ENCODE measurements around the gene TAF1B. TPM values are rescaled to one million over a fixed set of nuclear protein-coding genes. Genes with fewer than 3 reads are reported as not detected.

The TAF1B gene
- total and polyA plus RNA-seq, 10 of the 15 experiments (the other 5 are each of a cell fraction or from before 2014, with no cell fraction given), result 8.1 to 18.3 (median 12.4) TPM

GRCh38 chr2:9802576-9802993 lies 40.7 kb upstream of the TAF1B start:
- POLR2A ChIA-PET, result no interaction called here
- intact Hi-C loops (cut with micrococcal nuclease; ENCODE audit: unreplicated experiment), result no loop called here
- 38% methylated on average over 8 of the region's 8 CpGs for WGBS (ENCODE audit: insufficient coverage, insufficient replicate concordance, low lambda C conversion rate, missing lambda C conversion rate)
- H3K4me1 ChIP-seq (ENCODE audit: control insufficient read depth, insufficient read depth, low read length), result peaks cover 11% of the 10 kb centered on the region
- RAD21 ChIA-PET (ENCODE audit: unreplicated experiment), result interaction anchor here (1.1 to 3.8 kb wide), 2 partner anchors 11 to 112 kb away, joined by 3 to 23 read pairs; no protein-coding TSS in a partner anchor
- no TSS peak for BruUV-seq (replicated peaks)
- FAIRE-seq (no peak), DNase-seq (ENCODE audit: low read depth, low spot score) (no peak), ATAC-seq (no peak)
- SMC1A ChIA-PET (ENCODE audit: uncharacterized antibody, unreplicated experiment), result interaction anchor here (7.0 kb wide), 1 partner anchor 12 kb away, joined by 39 read pairs; no protein-coding TSS in a partner anchor
- H2AFZ ChIP-seq (ENCODE audit: control insufficient read depth, low read depth, low read length), result no peak overlapping the region
- no peak overlapping the region for H3K4me2 ChIP-seq (ENCODE audit: control insufficient read depth, insufficient read depth)
- no peaks in the 10 kb centered on the region; a peak in 3 of 4 replicates for H3K27me3 ChIP-seq (replicated peaks in 1 of 2; ENCODE audit: control insufficient read depth in 2 of 2, insufficient read depth in 2 of 2, low read length in 1 of 2)
- TF ChIP-seq FOS (IDR thresholded peaks at IDR 0.05; ENCODE audit: borderline replicate concordance, extremely low read depth, insufficient read length) (no peak), NR2C1 (IDR thresholded peaks at IDR 0.05) (no peak), CBX3 (IDR thresholded peaks at IDR 0.05; ENCODE audit: borderline replicate concordance, low read depth) (no peak), HDAC2 (IDR thresholded peaks at IDR 0.05) (no peak), CHD2 (IDR thresholded peaks at IDR 0.05; ENCODE audit: borderline replicate concordance, low read depth, low read length) (no peak), NFYB (IDR thresholded peaks at IDR 0.05; ENCODE audit: insufficient read depth, low read depth, low read length) (no peak), USF1 (IDR thresholded peaks at IDR 0.05; ENCODE audit: borderline replicate concordance, extremely low read length, insufficient read depth, low read depth, low read length) (no peak), BCL11A (IDR thresholded peaks at IDR 0.05; ENCODE audit: low read depth, low read length) (no peak), RBBP5 (conservative IDR thresholded peaks at IDR 0.05) (no peak), SMARCA5 (IDR thresholded peaks at IDR 0.05) (no peak), MYC (IDR thresholded peaks at IDR 0.05; ENCODE audit: insufficient read depth, insufficient read length, insufficient replicate concordance, low read length, severe bottlenecking) (no peak), BMI1 (IDR thresholded peaks at IDR 0.05; ENCODE audit: borderline replicate concordance) (no peak), POLR2AphosphoS5 (IDR thresholded peaks at IDR 0.05; ENCODE audit: low read length) (no peak)
- TF ChIP-seq, protein P1, sequence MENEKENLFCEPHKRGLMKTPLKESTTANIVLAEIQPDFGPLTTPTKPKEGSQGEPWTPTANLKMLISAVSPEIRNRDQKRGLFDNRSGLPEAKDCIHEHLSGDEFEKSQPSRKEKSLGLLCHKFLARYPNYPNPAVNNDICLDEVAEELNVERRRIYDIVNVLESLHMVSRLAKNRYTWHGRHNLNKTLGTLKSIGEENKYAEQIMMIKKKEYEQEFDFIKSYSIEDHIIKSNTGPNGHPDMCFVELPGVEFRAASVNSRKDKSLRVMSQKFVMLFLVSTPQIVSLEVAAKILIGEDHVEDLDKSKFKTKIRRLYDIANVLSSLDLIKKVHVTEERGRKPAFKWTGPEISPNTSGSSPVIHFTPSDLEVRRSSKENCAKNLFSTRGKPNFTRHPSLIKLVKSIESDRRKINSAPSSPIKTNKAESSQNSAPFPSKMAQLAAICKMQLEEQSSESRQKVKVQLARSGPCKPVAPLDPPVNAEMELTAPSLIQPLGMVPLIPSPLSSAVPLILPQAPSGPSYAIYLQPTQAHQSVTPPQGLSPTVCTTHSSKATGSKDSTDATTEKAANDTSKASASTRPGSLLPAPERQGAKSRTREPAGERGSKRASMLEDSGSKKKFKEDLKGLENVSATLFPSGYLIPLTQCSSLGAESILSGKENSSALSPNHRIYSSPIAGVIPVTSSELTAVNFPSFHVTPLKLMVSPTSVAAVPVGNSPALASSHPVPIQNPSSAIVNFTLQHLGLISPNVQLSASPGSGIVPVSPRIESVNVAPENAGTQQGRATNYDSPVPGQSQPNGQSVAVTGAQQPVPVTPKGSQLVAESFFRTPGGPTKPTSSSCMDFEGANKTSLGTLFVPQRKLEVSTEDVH (IDR thresholded peaks at IDR 0.05; ENCODE audit: low read depth, partially characterized antibody), result no peak
- TF ChIP-seq, protein P2, sequence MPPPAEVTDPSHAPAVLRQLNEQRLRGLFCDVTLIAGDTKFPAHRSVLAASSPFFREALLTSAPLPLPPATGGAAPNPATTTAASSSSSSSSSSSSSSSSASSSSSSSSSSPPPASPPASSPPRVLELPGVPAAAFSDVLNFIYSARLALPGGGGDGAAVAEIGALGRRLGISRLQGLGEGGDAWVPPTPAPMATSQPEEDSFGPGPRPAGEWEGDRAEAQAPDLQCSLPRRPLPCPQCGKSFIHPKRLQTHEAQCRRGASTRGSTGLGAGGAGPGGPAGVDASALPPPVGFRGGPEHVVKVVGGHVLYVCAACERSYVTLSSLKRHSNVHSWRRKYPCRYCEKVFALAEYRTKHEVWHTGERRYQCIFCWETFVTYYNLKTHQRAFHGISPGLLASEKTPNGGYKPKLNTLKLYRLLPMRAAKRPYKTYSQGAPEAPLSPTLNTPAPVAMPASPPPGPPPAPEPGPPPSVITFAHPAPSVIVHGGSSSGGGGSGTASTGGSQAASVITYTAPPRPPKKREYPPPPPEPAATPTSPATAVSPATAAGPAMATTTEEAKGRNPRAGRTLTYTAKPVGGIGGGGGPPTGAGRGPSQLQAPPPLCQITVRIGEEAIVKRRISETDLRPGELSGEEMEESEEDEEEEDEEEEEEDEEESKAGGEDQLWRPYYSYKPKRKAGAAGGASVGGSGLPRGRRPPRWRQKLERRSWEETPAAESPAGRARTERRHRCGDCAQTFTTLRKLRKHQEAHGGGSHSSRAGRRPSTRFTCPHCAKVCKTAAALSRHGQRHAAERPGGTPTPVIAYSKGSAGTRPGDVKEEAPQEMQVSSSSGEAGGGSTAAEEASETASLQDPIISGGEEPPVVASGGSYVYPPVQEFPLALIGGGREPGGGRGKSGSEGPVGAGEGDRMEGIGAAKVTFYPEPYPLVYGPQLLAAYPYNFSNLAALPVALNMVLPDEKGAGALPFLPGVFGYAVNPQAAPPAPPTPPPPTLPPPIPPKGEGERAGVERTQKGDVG (CRISPR knock-in tag; IDR thresholded peaks at IDR 0.05), result no peak
- CTCF ChIA-PET, result interaction anchor here (1.1 to 8.4 kb wide), 6 partner anchors 12 to 245 kb away, joined by 3 to 80 read pairs (median 48); no protein-coding TSS in a partner anchor
- H4K20me1 ChIP-seq (ENCODE audit: control insufficient read depth, insufficient read depth), result no peaks in the 10 kb centered on the region
- no peaks in the 10 kb centered on the region for H3K79me2 ChIP-seq (ENCODE audit: control insufficient read depth, insufficient read depth, low read length)
- no peak overlapping the region for H3K4me3 ChIP-seq
- no peaks in the 10 kb centered on the region for H3K9me3 ChIP-seq (replicated peaks; ENCODE audit: control insufficient read depth, insufficient read depth, low read length)
- no peak overlapping the region for H3K9ac ChIP-seq (ENCODE audit: control insufficient read depth, insufficient read depth, low read length)
- H3K27ac ChIP-seq (ENCODE audit: control insufficient read depth, insufficient read depth), result no peak overlapping the region
- in situ Hi-C loops (cut with MboI), result no loop called here
- no peaks in the 10 kb centered on the region for H3K36me3 ChIP-seq (ENCODE audit: control insufficient read depth in 2 of 2, insufficient read depth in 2 of 2, low read length in 1 of 2)

All from GM12878 (cell line).